Hematopoietic multipotent progenitor cell (in vitro differentiated cells): Measurements from ENCODE around the gene KRTCAP2. TPM values are rescaled to one million over a fixed set of nuclear protein-coding genes. Genes with fewer than 3 reads are reported as not detected.
A peak's percentile ranks its signal among the peaks of the same experiment; 100 is the strongest.
"Not testable (repeated sequence)": the region's sequence is repeated elsewhere in the genome, so short reads cannot be mapped to it uniquely, and the experiment has no call there.

ENCODE experiments used
- DNase-seq, 3 donors: peaks; one replicate each; pipeline ENCODE4 v3.0.0-alpha.2; 2011 to 2015; ENCODE audit warnings: low read depth in 2 of 3, low spot score in 2 of 3
- total RNA-seq: library from RNA; depleted of rRNA; stranded (reverse); fragments of >200 nt; gene quantifications from one replicate; pipeline ENCODE4 v1.2.3, GENCODE V29; 2012

KRTCAP2 gene
- total RNA-seq, 1 donor = 194 TPM

DNA sequence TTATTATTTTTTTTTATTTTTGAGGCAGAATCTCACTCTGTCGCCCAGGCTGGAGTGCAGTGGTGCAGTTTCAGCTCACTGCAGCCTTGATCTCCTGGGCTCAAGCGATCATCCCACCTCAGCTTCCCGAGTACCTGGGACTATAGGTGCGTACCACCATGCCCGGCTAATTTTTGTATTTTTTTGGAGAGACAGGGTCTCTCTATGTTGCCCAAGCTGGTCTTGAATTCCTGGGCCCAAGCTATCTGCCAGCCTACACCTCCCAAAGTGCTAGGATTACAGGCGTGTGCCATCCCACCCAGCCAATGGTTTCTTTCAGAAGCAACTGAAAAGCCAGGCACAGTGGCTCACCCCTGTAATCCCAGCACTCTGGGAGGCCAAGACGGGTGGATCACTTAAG is 2.3 kb downstream of the KRTCAP2 start:
- no peak for DNase-seq

DNA sequence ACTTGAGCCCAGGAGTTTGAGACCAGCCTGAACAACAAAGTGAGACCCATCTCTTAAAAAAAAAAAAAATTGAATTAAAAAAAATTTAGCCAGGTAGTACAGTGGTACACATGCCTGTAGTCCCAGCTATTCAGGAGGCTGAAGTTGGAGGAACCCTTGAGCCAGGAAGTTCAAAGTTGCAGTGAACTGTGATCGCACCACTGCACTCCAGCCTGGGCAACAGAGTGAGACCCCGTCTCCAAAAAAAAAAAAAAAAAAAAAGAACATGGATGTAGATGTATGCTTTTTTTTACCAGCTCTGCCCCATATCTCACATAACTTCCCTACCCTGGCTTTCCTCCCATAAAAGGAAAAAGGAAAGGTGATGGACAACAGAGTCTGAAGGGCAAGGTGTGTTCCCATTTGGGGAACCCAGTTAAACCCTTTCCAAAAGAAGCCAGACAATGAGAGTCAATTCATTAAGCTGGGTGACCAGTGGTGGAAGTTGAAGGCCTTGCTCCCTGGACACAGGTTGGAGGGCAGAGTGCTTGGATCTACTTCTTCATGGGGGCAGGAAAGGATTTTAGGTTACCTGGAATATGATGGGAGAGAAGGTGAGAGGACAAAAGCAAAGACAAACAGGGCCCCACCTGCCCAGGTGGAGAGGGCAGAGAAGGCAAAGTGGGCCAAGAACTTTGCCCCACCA is 2.9 kb downstream of the KRTCAP2 start:
- DNase-seq = no peak

- DNase-seq = no peak
Measured at GRCh38 chr1:155169541-155169940, 3.6 kb downstream of the KRTCAP2 start.

DNA sequence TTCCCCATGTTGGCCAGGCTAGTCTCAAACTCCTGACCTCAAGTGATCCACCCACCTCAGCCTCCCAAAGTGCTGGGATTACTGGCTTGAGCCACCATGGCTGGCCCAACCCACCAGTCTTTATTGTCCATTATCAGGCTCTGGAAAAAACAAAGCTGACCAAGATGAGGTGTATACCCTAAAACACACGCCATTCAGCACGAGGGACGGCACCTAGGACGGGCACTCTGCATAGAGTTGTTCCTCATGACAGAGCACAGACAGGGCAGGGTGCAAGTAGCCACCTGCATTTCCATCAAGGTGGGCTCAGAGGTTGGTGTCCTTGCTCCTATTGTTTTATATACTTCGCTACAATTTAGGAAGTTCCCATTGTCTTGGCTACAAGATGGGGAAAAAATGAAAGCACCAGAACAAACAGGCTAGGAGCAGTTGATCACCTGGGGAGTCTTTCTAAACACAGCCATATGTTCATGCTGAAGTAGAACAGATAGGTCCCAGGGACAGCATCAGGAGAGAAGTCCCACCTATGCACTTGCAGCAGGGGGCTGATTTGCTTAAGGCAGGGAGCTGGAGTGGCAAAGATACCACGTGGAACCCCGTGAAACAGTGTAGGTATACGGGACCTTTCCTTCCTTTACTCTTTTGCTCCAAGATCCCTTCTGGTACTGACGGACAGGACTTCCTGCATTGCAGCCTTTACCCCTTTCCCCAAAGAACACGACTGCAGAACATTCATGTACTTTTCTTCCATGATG is 4.5 kb downstream of the KRTCAP2 start:
- DNase-seq = no peak

DNA sequence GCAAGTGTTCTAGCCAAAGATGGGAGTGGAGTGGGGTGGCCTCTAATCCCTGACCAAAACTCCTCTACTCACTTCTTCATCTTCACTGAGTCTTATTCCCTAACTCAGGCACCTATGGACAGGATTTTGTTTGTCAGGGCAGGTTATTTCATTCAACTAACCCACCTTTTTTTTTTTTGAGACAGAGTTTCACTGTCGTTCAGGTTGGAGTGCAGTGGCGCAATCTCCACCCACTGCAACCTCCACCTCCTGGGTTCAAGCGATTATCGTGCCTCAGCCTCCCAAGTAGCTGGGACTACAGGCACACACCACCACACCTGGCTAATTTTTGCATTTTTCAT is 5.0 kb downstream of the KRTCAP2 start:
- DNase-seq = not testable (repeated sequence)

GRCh38 chr1:155167166-155168104 is 5.7 kb downstream of the KRTCAP2 start:
- DNase-seq = peak; percentile 79 to 92 (median 84)

DNA sequence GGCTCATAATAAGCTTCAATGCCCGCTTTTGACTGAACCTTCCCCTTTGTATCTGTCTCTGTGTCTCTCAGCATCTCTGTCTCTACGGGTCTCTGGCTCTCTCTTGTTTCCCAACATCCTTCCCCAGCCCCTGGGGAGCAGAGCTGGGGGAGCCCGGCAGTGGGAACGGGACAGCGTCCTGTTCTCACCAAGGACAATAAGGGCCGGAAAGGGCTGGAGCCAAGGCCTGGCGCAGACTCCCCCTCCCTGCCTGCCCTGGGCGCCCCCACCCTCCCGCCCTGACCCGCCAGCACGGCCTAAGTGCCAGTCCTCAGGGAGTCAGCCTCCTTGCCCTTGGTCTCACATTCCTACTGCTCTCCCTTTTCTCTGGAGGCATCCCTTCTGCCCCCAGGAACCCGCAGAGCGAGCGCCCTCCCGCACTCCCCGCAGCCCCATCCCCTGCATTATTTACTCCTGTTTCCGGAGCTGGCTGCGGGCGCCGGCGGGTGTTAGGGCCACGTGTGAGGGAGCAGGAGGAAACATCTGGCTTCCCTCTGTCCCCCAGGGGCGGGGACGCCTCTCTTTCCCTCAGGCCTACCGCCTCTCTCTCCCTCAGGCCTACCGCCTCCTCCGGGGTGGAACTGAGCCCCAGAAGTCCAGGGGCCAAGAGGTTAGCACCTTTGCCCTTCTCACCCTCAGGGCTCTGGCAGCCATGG is 6.5 kb downstream of the KRTCAP2 start:
- DNase-seq = peak in 2 of 3 donors; percentile 92 to 96

- no peak for DNase-seq
Measured at GRCh38 chr1:155166051-155166470, 7.0 kb downstream of the KRTCAP2 start.

GRCh38 chr1:155164625-155165024 is 8.5 kb downstream of the KRTCAP2 start:
- not testable (repeated sequence) for DNase-seq

DNA sequence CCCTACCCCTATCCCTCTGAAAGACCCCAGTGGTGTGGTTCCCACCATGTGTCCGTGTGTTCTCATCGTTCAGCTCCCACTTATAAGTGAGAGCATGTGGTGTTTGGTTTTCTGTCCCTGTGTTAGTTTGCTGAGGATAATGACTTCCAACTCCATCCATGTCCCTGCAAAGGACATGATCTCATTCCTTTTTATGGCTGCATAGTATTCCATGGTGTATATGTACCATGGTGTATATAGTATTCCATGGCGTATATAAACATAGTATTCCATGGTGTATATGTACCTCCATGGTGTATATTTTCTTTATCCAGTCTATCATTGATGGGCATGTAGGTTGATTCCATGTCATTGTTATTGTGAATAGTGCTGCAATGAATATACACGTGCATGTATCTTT is 9.3 kb downstream of the KRTCAP2 start:
- not testable (repeated sequence) for DNase-seq

DNA sequence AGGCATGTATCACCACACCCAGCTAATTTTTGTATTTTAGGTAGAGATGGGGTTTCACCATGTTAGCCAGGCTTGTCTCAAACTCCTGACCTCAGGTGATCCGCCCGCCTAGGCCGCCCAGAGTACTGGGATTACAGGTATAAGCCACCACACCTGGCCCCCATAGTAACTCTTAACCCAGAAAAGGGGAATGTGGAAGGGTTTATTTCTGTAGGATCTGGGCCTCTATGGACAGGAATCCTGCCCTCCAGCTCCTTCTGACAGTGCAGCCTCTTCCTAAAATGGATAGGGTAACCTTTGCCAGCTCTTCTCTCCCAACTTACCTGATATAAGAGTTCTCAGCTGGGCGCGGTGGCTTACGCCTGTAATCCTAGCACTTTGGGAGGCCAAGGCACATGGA is 10.5 kb downstream of the KRTCAP2 start:
- DNase-seq = not testable (repeated sequence)

DNA sequence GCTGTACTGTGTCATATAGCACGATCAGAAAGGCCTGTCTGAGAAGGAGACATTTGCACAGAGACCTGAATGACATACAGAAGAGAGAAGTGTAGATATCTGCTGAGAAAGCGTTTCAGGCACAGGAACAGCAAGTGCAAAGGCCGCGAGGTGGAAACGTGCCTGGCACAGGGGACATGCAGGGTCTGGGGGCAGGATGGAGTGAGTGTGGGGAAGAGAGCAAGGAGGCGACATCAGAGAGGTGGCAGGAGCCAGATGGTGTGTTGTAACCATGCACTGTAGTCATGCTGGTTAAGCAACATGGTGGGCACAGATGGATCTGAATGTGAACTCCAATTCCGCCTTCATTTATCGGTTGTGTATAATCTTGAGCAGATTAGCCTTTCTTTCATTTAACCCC is 13.0 kb downstream of the KRTCAP2 start:
- no peak for DNase-seq

DNA sequence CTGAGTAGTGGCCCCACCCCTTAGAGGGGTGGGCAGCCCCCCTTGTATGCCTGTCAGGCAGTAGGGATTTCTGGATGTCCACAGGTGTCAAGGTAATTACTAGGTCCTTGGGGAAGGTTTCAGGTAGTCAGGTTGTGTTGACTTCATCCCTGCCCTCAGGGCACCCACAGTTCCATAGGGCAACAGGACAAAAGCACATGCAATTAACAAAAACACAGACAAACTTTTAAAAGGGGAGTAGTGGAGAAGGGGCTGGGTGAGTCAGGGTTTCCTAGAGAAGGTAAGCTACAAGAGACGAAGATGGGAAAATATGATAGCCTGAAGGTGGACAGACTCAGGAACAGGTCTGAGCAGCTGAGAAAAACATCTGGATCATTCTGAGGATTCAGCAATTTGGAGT is 14.1 kb downstream of the KRTCAP2 start:
- no peak for DNase-seq

GRCh38 chr1:155155996-155156643 is 17.0 kb downstream of the KRTCAP2 start:
- DNase-seq = not testable (repeated sequence)

DNA sequence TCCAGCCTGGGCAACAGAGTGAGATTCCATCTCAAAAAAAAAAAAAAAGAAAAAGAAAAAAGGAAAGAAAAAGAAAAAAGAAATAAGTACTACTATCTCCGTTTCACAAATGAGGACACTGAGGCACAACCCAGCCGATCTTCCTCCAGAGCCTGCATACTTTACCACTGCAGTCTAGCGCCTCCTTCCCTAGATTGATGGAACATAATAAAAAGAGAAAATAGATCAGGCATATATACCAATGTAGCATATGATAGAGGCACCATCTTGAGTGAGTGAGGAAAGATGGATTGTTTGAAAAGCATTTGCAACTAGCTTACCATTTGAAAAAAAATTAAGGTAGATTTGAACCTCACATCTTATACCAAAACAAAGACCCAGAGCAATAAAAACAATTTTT is 27.6 kb downstream of the KRTCAP2 start:
- DNase-seq = no peak

GRCh38 chr1:155141749-155142148 is 31.4 kb downstream of the KRTCAP2 start:
- no peak for DNase-seq

DNA sequence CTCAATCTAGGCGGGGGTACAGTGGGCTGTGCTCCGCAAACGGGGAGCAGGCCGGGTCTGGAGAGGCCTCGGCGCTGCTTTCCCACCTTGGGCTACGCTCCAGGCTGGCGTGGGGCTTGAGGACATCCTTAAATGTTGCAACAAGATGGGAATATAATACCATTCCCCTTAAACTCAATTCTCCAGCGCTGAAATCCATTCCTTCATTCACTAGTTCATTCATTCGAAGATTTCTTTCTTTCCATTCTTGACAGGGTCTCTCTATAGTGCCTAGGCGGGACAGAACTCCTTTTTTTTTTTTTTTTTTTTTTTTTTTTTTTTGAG is 32.5 kb downstream of the KRTCAP2 start:
- no peak for DNase-seq

DNA sequence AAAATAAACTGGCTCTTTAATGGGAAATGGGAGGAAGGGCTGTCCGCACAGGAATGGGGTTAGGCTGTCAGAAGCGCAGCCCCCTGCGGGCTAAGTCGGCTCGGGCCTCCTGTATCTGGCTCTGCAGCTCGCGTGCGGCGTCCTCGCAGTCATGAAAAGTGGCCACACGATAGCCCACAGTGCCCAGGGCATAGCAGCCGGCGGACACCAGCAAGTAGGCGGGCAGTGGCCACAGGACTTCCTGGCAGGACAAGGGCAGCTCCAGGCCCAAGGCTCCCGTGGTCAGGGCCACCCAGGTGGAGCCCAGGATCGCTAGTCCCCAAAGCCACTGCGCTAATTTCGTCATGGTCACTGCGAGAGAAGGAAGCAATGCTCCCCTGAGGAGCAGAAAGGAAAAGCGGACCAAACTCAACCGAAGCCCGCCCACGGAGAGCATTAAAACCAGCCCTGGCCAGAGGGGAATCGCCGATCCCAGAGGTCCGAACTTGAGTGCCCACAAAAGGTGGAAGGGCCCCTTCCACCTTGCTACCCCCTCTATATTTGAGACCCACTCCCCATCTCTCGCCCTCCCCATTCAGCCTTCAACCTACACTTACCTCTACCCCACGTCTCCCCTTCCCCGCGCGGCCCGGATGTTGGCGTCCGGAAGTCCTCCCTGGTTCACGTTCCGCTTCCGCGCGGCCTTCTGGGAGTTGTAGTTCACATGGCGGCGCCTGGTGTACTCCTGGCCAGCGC is 33.0 kb downstream of the KRTCAP2 start, which contains the start of gene DPM3:
DPM3 (minus strand) TSS at position 637 of the 735 bp plus-strand sequence; CDS start at position 346, 291 bp downstream.
- DNase-seq = peak; percentile 63 to 90 (median 85)

DNA sequence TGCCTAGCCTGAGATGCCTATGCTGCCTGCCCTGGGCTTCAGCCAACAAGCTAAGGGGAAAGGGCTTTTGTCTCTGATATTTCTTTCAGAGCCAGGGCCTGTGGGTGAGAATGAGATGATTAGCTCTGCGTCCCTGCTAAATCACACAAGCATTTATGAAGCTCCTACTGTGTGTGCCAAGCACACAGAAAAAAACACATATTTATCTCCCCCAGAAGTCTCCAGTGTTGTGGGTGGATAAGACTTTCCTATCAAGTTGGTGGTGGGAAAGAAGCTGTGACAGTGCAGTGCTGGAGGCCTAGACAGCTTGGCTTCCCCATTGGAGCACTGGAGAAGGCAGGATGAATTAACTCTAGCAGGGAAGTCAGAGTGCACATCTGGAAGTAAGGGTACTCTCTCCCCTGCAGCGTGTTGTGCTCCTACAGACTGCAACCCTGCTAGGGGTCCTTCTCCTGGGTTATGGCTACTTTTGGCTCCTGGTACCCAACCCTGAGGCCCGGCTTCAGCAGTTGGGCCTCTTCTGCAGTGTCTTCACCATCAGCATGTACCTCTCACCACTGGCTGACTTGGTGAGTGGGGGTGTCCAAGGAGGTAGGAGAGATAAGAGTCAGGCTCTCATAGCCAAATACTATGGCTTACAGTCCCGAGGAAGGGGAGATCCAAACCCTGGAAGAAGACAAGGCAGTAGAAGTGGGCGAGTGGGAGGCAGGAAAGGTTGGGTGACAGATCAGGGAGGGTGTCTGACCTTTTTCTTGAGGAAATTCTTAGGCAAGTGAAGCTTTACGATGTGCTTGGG is 35.8 kb downstream of the KRTCAP2 start:
- no peak for DNase-seq
